ENCODE data around the gene RPS21. TPM values are rescaled to one million over a fixed set of nuclear protein-coding genes. Genes with fewer than 3 reads are reported as not detected.

RPS21 gene
- total RNA-seq, 1 donor from 2014 or later = 1,160 TPM

DNA sequence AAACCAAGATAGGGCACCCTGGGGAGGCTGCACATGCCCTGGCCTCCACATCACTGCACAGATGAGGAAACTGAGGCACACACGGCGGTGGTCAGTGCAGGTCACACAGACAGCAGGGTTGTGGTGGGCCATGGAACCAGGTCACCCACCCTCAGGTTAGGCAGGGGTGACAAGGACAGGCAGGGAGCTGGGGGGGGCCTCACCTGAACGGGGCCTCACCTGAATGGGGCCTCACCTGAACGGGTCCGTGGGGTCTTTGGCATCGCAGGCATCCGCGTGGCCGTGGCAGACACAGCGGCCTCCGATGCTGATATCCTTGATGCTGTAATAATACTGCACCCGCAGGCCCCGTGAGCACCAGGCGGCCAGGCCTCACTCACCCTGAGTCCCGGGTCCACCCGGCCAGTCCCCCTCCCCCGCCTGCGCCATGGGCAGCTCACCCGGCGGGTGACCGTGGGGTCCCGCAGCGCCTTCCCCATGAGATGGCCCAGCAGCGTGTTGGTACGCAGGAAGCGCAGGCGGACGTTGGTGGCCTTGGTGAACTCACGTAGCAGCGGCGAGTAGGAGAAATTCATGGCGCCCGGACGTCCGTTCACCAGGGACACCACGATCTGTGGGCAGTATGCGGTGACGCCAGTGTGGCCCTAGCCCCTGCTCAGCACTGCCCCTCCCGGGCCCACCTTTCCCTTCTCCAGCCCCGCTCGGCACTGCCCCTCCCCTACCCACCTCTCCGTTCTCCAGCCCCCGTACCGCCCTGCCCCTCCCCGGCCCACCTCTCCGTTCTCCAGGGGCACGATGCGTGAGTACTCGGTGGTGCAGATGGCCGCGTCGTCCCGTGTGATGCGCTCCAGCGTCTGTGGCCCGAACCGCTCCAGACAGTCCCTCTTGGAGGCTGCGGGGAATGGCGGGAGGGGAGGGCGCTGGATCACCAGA lies 35.2 kb upstream of the RPS21 start:
- Mint-ChIP-seq H3K27me3 (no peaks in the 10 kb centered on the region), H3K27ac (no peak overlapping the region), H3K9me3 (ENCODE audit: low read depth) (peaks cover 8% of the 10 kb centered on the region), H3K4me3 (ENCODE audit: low read depth) (no peak overlapping the region), H3K36me3 (ENCODE audit: insufficient read depth) (peaks cover 17% of the 10 kb centered on the region), H3K4me1 (ENCODE audit: low read depth) (peaks cover 10% of the 10 kb centered on the region)
- DNase-seq (ENCODE audit: low spot score, unreplicated experiment) = no peak
- no peak for TF ChIP-seq CTCF (IDR thresholded peaks at IDR 0.05; ENCODE audit: unreplicated experiment)

DNA sequence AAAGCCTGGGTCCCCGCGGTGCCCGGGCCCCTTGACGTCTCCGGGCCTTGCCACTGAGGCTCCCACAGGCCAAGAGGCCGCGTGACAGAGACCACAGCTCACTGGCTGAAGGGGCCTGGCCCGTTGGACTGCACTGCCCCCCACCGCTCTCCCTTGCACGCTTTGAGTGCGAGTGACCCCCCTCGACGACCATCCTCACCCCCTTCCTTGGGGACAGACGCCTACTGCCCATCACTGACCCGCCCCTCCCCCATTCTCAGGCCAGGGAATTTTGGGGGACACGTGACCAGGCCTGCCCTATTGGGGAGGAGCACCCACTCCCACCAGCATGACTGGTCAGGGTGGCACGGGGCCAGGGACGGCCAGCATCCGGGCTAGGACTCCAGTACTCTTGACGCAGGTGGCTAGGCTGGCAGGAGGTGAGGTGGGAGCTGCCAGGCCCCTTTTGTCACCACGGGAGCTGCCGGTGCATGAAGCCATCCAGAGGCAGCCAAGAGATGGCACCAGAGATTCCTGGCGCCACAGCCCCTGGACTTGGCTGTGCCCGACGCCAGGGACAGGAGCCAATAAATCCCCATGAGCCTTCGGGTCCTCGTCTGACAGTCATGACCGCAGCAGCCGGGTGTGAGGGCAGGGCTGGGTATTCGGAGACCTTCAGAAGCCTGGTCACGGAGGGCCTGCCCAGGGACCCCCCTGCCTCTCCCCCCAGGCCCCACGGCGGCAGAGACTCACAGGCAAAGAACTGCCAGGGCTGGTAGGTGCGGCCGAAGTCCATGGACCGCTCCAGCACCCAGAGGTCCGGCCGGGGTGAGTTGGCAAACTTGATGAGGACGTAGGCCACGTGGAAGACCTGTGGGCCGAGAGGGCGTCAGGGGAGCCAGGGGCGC lies 34.3 kb upstream of the RPS21 start:
- Mint-ChIP-seq H3K4me1 (ENCODE audit: low read depth) (peaks cover 10% of the 10 kb centered on the region), H3K36me3 (ENCODE audit: insufficient read depth) (peaks cover 17% of the 10 kb centered on the region), H3K4me3 (ENCODE audit: low read depth) (no peak overlapping the region), H3K9me3 (ENCODE audit: low read depth) (peaks cover 8% of the 10 kb centered on the region), H3K27me3 (no peaks in the 10 kb centered on the region), H3K27ac (no peak overlapping the region)
- TF ChIP-seq CTCF (IDR thresholded peaks at IDR 0.05; ENCODE audit: unreplicated experiment) = no peak
- no peak for DNase-seq (ENCODE audit: low spot score, unreplicated experiment)

DNA sequence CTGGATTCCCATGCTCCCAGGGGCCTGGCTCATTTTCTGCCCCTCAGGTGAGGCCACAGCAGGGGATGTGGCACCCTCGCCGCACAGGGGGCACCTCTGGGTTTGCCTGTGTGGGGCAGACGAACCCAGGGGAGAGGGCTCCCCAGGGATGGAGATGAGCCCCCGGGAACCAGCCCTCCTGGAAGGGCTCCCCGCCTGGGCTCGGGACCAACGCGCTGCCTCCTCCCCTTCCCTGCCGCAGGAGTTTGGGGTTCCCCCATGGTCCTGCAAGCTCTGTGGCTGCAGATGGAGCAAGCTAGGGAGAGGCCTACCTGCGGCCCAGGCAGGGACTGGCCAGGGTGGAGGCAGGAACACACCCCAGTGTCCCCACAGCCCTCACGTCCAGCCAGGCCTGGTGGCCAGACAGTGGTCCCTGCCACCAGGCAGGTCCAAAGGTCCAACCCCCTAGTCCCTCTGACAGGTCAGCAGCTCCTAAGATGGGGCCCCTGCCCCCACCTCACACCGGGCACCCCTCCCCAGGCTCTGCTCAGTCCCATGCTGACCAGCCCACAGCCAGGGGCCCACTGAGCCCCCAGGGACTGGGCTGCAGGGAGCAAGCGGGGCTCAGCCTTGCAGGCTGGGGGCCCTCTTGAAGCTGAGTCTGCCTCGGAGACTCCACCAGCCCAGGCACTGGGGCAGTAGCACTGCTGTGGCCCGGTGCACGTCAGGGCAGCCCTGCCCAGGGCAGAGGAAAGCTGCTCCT lies 33.4 kb upstream of the RPS21 start:
- Mint-ChIP-seq H3K4me1 (ENCODE audit: low read depth) (peaks cover 10% of the 10 kb centered on the region), H3K27me3 (no peaks in the 10 kb centered on the region), H3K27ac (no peak overlapping the region), H3K9me3 (ENCODE audit: low read depth) (peaks cover 7% of the 10 kb centered on the region), H3K4me3 (ENCODE audit: low read depth) (no peak overlapping the region), H3K36me3 (ENCODE audit: insufficient read depth) (peaks cover 12% of the 10 kb centered on the region)
- TF ChIP-seq CTCF (IDR thresholded peaks at IDR 0.05; ENCODE audit: unreplicated experiment) = no peak
- no peak for DNase-seq (ENCODE audit: low spot score, unreplicated experiment)

DNA sequence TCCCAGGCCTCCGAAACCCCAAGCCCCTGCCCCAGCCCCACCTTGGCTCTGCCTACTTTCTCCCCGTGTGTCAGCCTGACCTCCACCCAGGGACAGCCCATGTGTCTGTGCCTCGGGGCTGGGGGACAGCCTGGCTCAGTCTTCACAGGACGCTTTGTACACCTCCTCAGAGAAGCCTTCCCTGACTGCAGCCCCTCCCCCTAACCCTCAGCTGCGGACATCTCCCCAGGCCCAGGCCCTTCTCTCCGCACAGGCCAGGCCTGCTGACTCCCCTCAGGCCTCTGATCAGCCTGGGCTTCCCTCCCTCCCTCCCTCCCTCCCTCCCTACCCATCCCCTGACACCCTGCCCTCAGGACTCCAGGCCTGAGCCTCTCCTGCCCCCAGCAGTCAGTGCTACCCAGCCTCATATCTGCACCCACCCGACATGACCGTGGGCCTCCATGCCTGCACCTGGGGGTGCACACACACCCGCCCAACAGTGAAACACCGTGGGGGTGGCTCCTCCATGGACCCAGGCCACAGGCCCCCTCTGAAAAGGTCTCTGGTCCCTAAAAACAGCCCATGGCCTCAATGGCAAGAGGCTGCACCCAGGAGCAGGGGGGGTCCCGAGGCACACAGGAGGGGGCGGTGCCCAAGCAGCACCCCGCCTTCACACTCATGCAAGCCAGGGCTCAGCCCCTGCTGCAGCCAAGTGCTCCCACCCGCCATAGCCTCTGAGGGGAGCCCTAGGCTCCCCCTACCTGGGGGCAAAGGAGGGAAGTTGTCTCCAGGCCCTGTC lies 32.7 kb upstream of the RPS21 start:
- H3K27ac Mint-ChIP-seq = no peak overlapping the region
- no peak overlapping the region for H3K4me3 Mint-ChIP-seq (ENCODE audit: low read depth)
- H3K36me3 Mint-ChIP-seq (ENCODE audit: insufficient read depth) = peaks cover 6% of the 10 kb centered on the region
- peaks cover 2% of the 10 kb centered on the region for H3K9me3 Mint-ChIP-seq (ENCODE audit: low read depth)
- DNase-seq (ENCODE audit: low spot score, unreplicated experiment) = no peak
- TF ChIP-seq CTCF (IDR thresholded peaks at IDR 0.05; ENCODE audit: unreplicated experiment) = no peak
- peaks cover 12% of the 10 kb centered on the region for H3K4me1 Mint-ChIP-seq (ENCODE audit: low read depth)
- no peaks in the 10 kb centered on the region for H3K27me3 Mint-ChIP-seq

All from progenitor cell of endocrine pancreas (in vitro differentiated cells).